Smooth muscle cell (in vitro differentiated cells): ENCODE measurements around the gene SLC37A1. TPM values are rescaled to one million over a fixed set of nuclear protein-coding genes. Genes with fewer than 3 reads are reported as not detected.

Source experiments
- DNase-seq: peaks from one replicate; lab custom pipeline; 2025; ENCODE audit not compliant: unreplicated experiment; lab: John Stamatoyannopoulos, UW
- H2AFZ ChIP-seq: fragments of 200-600 bp; sonication (generic); 2 replicates; pipeline ENCODE4 v1.6.0; 2016; ENCODE audit warnings: antibody characterized with exemption, low read depth, mild to moderate bottlenecking
- H3F3A ChIP-seq: fragments of 200-600 bp; sonication (generic); 2 replicates; pipeline ENCODE4 v1.6.0; 2017; ENCODE audit warnings: antibody characterized with exemption, low read depth
- H3K27ac ChIP-seq: fragments of 200-600 bp; sonication (generic); 2 replicates; pipeline ENCODE4 v1.5.1; 2016; ENCODE audit warnings: low read depth, mild to moderate bottlenecking
- H3K27me3 ChIP-seq: fragments of 200-600 bp; sonication (generic); 2 replicates; pipeline ENCODE4 v1.6.1; 2016; ENCODE audit warnings: low read depth, mild to moderate bottlenecking
- H3K36me3 ChIP-seq: fragments of 200-600 bp; sonication (generic); 2 replicates; pipeline ENCODE4 v1.5.1; 2016; ENCODE audit warnings: low read depth
- H3K4me1 ChIP-seq: fragments of 200-600 bp; sonication (generic); 2 replicates; pipeline ENCODE4 v1.5.1; 2016; ENCODE audit warnings: low read depth
- H3K4me2 ChIP-seq: fragments of 200-600 bp; sonication (generic); 2 replicates; pipeline ENCODE4 v1.6.0; 2016; ENCODE audit warnings: mild to moderate bottlenecking
- H3K4me3 ChIP-seq: fragments of 200-600 bp; sonication (generic); 2 replicates; pipeline ENCODE4 v1.5.1; 2016; ENCODE audit warnings: mild to moderate bottlenecking
- H3K79me2 ChIP-seq: fragments of 200-600 bp; sonication (generic); 2 replicates; pipeline ENCODE4 v1.6.0; 2016; ENCODE audit warnings: low read depth, mild to moderate bottlenecking
- H3K9ac ChIP-seq: fragments of 200-600 bp; sonication (generic); 2 replicates; pipeline ENCODE4 v1.6.0; 2016; ENCODE audit warnings: low read depth
- H3K9me3 ChIP-seq: fragments of 200-600 bp; sonication (generic); replicated peaks from 2 replicates; pipeline ENCODE4 v1.5.1; 2016; ENCODE audit warnings: low read depth
- H4K20me1 ChIP-seq: fragments of 200-600 bp; sonication (generic); 2 replicates; pipeline ENCODE4 v1.6.0; 2016; ENCODE audit warnings: low read depth
- WGBS: methylation state at CpG from one replicate; pipeline ENCODE4 v1.1.7; 2016; ENCODE audit warnings: low lambda C conversion rate; 5-methylcytosine and 5-hydroxymethylcytosine counted together
- polyA plus RNA-seq: library from polyadenylated mRNA; unstranded; fragments of >200 nt; fragmentation: Nextera tagmentation; extraction: Ambion mirVana; gene quantifications from 2 replicates; pipeline ENCODE4 v1.2.1, GENCODE V29; 2016
- total RNA-seq: library from RNA; depleted of rRNA; stranded (reverse); fragments of >200 nt; gene quantifications from 2 replicates; pipeline ENCODE4 v1.2.3, GENCODE V29; 2014
- TF ChIP-seq, protein P1 (sequence below): fragments of 200-600 bp; sonication (generic); IDR thresholded peaks from 2 replicates; pipeline ENCODE4 v1.5.1; 2017; ENCODE audit warnings: borderline replicate concordance, mild to moderate bottlenecking, antibody characterized with exemption; ENCODE audit not compliant: insufficient read depth, poor library complexity, severe bottlenecking

SLC37A1 gene
- total and polyA plus RNA-seq, 2 experiments from 2014 or later: 15.0 to 18.0 TPM

DNA sequence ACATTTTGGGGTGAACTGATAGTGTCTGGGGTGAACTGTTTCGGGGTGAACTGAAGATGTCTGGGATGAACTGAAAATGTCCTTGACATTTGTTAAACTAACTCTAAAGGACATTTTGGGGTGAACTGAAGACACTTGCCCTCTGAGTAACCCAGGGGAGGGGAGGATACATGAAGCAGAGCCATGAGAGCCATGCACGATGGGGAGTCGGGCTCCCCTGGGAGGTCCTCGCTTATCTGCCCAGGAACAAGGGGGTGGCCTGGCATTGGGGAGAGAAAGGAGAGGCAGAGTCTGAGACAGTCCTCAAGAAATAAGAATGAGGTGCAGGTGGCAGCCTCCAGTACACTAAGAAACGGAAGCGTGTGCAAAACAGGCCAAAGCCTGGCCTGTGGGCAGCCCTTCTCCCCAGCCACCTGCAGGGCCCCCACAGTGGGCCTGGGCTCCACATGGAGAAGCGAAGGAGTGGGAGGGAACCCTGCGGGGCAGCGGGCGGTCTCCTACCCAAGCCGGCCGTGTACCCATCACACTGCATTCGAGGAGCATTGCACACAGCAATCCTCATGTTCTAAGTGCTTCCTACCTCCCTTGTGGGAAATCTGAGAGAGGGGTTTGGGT is 41.8 kb upstream of the SLC37A1 start:
- 96% methylated on average over 13 of the region's 13 CpGs for WGBS
- Histone ChIP-seq H3K4me2 (no peak overlapping the region), H2AFZ (no peak overlapping the region), H3K4me1 (peaks cover 9% of the 10 kb centered on the region), H3K9ac (no peak overlapping the region), H3K27ac (no peak overlapping the region), H3F3A (peaks cover 26% of the 10 kb centered on the region), H3K27me3 (no peaks in the 10 kb centered on the region), H3K36me3 (no peaks in the 10 kb centered on the region), H3K4me3 (no peak overlapping the region), H3K9me3 (no peaks in the 10 kb centered on the region), H3K79me2 (no peaks in the 10 kb centered on the region), H4K20me1 (no peaks in the 10 kb centered on the region)
- TF ChIP-seq, protein P1, sequence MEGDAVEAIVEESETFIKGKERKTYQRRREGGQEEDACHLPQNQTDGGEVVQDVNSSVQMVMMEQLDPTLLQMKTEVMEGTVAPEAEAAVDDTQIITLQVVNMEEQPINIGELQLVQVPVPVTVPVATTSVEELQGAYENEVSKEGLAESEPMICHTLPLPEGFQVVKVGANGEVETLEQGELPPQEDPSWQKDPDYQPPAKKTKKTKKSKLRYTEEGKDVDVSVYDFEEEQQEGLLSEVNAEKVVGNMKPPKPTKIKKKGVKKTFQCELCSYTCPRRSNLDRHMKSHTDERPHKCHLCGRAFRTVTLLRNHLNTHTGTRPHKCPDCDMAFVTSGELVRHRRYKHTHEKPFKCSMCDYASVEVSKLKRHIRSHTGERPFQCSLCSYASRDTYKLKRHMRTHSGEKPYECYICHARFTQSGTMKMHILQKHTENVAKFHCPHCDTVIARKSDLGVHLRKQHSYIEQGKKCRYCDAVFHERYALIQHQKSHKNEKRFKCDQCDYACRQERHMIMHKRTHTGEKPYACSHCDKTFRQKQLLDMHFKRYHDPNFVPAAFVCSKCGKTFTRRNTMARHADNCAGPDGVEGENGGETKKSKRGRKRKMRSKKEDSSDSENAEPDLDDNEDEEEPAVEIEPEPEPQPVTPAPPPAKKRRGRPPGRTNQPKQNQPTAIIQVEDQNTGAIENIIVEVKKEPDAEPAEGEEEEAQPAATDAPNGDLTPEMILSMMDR: no peak
- no peak for DNase-seq

GRCh38 chr21:42472521-42472920 is 41.1 kb upstream of the SLC37A1 start:
- Histone ChIP-seq H3K4me1 (peaks cover 8% of the 10 kb centered on the region), H3K79me2 (no peaks in the 10 kb centered on the region), H3K9me3 (no peaks in the 10 kb centered on the region), H3F3A (peaks cover 26% of the 10 kb centered on the region), H3K36me3 (no peaks in the 10 kb centered on the region), H3K27ac (no peak overlapping the region), H3K4me2 (no peak overlapping the region), H3K27me3 (no peaks in the 10 kb centered on the region), H3K4me3 (no peak overlapping the region), H4K20me1 (no peaks in the 10 kb centered on the region), H3K9ac (no peak overlapping the region), H2AFZ (no peak overlapping the region)
- no peak for DNase-seq
- TF ChIP-seq, protein P1: no peak
- WGBS: 75% methylated on average over 7 of the region's 7 CpGs

GRCh38 chr21:42473498-42474042 is 40.1 kb upstream of the SLC37A1 start:
- H3F3A ChIP-seq: peaks cover 18% of the 10 kb centered on the region
- H3K4me3 ChIP-seq: no peak overlapping the region
- no peaks in the 10 kb centered on the region for H3K36me3 ChIP-seq
- H3K4me2 ChIP-seq: peak overlapping the region; percentile 56
- H2AFZ ChIP-seq: no peak overlapping the region
- no peaks in the 10 kb centered on the region for H4K20me1 ChIP-seq
- H3K9me3 ChIP-seq: no peaks in the 10 kb centered on the region
- TF ChIP-seq, protein P1: no peak
- no peak overlapping the region for H3K9ac ChIP-seq
- no peaks in the 10 kb centered on the region for H3K79me2 ChIP-seq
- H3K4me1 ChIP-seq: no peaks in the 10 kb centered on the region
- DNase-seq: no peak
- peak overlapping the region; percentile 10 for H3K27ac ChIP-seq
- H3K27me3 ChIP-seq: no peaks in the 10 kb centered on the region
- 89% methylated on average over 9 of the region's 9 CpGs for WGBS
